NCI-H510A (cell line): ENCODE measurements around the gene MYCBP.

Experiments used
- DNase-seq: peaks from one replicate; lab custom pipeline; 2025; lab: John Stamatoyannopoulos, UW

MYCBP gene

DNA sequence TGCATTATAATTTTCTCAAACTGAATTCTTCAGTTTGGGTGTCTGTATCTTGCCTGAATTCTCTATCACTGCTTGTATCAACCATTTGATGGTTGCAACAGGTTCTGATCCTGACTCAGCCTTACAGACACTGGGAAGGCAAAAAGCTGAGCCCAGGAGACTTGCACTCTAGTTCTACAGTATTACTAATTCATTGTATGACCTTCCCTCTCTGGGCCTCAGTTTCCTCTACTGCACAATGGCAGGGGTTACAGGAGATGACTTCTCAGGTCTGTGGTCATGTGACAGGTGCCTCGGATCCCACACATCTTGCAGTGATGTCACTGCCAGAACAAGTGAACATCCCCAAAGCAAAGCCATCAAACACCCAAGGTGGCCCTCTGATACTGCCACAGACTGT lies 52.3 kb downstream of the MYCBP start:
- DNase-seq = no peak

DNA sequence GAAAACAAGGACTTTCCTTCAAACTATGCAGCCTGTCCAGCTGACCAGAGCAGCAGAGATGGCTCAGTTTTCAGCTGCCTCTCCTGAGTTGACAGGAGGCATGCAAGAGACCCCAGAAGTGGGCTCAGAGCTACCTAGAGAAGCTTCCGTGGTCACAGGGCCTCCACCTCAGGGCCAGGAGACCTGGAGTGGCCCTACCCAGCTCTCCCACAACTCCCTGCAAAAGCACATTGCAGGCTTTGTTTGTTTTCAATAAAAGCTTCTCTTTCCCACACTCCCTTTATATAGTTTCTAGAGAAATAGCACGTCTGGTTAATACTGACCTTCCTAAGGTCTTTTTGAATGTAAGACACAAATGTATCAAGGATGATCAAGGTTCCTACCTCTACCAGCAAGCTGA lies 53.6 kb downstream of the MYCBP start:
- no peak for DNase-seq

DNA sequence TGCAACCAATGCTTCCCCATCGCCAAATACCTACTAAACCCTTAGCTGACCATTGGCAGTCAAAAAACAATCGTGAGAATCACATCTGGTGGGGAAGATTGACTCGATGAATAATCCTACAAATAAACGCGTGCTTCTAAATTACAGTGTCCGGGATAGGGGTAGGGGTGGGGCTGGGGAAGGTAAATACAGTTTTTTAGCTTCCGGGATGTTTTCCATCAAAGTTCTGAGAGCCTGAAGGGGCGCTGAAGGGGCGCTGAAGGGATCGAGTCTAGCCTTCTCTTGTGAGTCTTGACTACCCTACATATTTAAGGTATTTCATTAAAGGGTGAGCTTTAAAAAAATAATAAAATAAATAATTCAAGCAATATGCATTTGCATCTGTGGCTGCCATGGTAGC lies 54.1 kb downstream of the MYCBP start:
- no peak for DNase-seq

DNA sequence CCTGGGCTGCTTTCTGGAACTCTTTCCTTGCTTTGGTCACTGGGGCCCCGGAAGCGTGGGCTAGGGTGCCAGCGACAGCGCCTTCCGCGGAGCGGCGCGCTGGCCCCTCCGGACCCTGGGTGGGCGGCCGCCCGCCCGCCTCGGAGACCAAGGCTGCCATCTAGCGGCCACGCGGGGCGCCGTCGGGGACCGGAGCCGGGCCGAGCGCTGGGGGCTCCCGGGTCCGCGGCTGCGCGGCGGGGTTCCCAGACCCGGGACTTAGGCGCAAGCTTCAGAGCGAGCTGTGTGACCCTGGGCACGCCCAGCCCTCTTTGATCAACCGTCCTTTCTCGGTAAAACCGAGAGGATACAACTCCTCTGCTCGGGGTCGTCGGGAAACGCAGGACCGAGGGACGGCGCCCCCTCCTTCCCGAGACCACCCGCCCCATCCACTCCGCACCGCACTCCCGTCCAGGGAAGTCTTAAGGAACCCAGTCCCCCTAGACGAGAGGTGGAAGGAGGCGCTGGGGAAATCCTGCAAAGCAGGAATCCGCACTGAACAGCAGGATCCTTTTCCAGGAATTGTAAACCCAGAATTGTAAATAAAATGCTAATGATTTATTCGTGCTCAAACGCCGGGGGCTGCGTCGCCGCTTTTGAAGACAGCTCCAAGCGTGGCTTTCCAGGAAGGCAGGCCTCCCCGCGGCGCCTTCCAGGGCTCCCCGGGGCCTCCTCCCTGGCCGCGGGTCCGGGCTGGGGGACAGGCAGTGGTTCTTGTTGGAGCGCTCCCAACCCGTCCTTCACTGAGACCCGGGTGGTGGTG lies 54.8 kb downstream of the MYCBP start:
- DNase-seq = no peak

- no peak for DNase-seq
Measured at GRCh38 chr1:38817267-38818174, 55.6 kb downstream of the MYCBP start.

DNA sequence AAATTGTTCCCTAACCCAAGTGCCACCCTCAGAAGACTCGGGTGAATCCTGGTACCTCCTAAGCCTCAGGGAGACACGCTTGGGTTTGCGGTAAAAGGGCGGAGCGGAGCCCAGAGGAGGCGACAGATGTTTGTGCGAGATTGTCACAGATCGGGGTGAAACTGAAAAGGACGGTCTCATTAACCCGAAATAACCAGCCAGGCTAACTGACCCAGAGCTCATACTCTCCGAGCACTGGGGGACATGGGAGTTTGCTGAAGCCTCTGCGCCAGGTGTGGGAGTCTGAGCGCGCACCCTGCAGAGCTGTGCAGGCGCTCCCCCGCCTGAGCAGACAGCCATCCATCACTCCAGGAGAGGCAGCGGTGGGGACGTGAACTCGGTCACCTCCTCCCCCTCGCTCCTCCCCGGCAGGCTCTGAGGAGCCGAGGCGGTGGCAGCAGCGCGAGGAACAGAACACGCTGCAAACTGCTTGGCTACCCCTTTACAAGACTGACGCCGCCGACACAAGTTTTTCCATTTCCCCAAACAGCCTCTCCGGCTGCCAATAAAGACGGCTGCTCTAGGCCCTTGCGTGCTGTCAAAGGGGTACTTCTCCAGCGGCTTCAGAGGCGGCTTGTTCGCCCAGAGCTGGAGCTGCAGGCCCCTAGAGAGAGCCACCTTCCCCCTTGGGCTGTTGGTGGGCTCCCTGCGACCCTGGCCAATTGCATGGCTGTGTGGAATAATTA lies 57.1 kb downstream of the MYCBP start:
- DNase-seq = peak; percentile 86

- no peak for DNase-seq
Measured at GRCh38 chr1:38814984-38815464, 58.1 kb downstream of the MYCBP start.

GRCh38 chr1:38814444-38814983 lies 58.6 kb downstream of the MYCBP start:
- no peak for DNase-seq

GRCh38 chr1:38812981-38813380 lies 60.2 kb downstream of the MYCBP start:
- DNase-seq = no peak
